GM18507 (cell line): ENCODE measurements around the gene SLC12A8.

Experiments
- DNase-seq: peaks from one replicate; pipeline ENCODE4 v3.0.0; 2011; ENCODE audit warnings: low read depth; ENCODE audit not compliant: insufficient read length; ENCODE audit errors: extremely low spot score
- FAIRE-seq: peaks from 2 replicates; lab custom pipeline; 2011; peaks lifted over from hg19 to GRCh38; lab: Jason Lieb, UNC

Gene SLC12A8

DNA sequence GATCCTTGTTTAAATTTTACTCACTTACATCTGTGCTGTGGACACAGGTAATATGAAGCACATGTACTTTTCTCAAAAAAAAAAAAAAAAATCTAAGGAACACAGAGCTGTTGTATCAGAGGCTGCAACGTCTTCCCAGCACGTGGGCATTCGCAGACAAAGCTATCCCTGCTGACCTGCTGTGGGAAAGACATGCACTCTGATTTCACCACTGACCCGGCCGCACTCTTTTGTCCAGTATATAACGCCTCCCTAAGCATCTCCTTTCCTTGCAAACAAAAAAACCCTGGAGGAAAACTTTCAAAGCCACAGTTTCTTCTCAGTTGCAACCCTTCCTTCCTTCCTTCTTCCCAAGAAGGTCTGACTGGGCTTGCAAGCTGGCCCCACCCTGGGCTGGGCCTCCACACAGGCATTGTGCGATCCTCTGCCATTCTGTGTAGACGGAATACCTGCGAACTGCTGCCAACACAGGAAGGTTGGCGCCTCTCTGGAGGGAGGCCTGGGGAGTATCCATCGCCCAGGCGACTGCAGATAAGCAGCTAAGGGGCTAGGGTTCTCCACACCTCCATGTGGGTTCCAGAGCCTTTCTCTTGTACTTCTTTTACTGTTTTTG is 50.8 kb downstream of the SLC12A8 start:
- no peak for FAIRE-seq
- DNase-seq = no peak

DNA sequence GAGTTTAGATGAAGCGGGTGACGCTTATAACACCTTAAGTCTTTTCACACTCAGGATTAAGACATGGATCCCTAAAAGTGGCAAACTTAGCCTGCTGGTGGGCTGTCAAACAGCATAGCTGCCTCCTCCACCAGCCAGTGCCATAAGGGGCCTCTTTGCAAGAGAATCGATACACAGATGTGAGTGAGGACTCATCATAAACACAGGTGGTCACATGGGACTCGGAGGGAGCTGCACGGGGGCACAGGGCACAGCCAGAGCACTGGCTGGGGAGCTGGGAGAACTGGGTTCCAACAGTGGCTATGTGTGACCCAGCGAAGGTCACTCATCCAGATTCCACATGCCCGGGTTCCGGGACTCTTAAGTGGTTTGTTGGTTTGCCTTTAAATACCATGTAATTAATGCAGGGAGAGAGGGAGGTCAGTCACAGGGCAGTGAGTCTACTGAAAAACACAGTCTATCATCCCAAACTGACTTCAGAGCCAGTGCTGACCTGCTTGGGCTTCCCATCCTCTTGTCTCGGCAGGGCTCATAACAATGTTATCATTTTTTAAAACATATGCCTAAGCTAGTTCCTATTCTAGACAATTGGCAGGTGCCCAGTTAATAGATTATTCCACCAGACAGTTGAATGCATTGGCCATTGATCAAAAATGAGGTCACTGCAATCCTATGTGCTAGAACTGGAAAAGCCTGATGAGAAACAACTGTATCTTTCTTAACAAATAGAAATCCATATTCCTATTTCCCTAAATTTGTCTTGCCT is 51.8 kb downstream of the SLC12A8 start:
- FAIRE-seq (no peak), DNase-seq (no peak)

DNA sequence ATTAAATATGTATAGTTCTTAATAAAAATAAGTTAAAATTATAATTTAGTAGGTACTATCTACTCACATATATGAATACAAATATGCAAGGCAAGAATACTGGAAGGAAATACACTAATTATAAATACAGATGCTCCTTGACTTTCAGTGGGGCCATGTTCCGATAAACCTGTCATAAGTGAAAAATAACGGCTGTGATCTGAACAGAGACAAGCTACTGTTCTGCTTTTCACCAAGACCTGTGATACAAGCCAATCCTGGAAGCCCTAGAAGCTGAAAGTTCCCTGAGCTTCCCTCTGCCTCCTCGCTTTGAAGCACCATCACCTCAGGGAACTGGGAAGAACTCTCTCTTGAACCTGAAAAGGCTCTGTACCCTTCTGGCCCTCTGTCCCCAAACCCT is 55.4 kb downstream of the SLC12A8 start:
- FAIRE-seq = no peak

DNA sequence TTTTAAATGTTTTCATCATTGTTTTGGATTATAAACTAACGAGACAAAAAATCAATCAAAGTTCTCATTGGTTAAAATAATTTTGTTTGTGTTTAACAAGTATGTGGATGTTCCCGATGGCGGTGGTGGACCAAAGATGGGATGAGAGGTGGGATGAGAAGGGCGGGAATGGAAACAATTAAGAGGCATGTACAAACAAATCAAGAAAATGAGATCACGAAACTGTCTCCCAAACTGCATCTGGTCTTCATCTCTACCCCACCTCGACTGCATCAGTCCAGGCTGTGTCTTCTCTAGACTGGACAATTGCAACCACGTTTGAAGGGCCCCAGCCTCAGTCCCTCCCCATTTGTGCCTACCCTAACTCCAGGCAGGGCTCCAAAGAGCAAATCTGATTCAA is 56.1 kb downstream of the SLC12A8 start:
- DNase-seq = no peak
- FAIRE-seq = no peak

More for the DNA sequence above, 55.4 kb downstream of the SLC12A8 start:
- no peak for DNase-seq

DNA sequence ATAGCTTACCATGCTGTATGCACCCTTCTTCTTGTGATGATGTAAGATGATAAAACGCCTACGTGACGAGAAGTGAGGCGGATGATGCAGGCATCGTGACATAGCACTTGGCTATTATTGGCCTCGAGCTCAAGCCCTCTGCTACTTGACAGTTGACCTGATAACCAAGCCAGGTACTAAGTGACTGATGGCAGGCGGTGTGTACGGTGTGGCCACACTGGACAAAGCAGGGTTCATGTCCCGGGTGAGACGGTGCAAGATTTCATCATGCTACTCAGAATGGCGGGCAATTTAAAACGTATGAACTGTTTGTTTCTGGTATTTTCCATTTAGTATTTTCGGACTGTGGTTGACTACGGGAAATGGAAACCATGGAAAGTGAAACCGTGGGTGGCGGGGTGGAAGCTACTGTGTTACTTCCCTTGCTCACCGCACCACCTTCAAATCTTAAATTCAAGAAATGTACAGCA is 57.7 kb downstream of the SLC12A8 start:
- peak; percentile 54 for FAIRE-seq

DNA sequence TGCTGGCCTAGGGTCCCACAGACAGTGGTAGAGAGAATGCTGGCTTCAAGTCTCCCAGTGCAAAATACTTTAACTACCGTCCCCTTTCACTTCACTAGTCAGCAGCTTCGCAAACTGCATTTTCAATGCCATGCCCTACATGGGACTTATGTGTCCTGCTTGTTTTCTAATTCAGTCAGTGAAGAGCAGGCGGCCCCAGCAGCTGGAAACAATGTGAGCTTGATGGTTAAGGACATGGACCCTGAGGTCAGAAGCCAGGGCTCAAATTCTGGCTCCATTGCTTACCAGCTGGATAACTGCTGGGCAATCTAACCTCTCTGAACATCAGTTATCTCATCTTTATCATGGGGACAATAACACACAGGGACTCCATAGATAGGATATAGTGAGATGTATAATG is 58.4 kb downstream of the SLC12A8 start:
- FAIRE-seq (no peak), DNase-seq (no peak)

More for the DNA sequence above, 57.7 kb downstream of the SLC12A8 start:
- DNase-seq = no peak

DNA sequence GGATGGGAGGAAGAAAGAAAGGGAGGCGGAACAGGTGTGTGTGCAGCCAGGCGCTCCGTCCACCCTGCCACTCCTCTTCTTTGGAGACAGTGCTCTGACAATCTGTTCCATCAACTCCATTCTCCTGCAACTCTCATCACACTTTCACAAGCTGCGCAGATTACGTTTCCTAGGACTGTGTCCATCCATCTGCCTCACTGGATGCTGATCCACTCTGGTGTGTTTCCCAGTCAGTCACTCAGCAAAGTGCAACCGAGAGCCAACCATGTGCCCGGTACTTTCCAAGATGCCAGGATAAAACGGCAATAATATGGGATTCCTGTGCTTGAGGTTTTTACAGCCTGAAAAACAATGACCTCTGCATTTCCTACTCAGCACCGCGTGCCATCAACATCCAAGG is 59.6 kb downstream of the SLC12A8 start:
- FAIRE-seq = no peak
- no peak for DNase-seq

DNA sequence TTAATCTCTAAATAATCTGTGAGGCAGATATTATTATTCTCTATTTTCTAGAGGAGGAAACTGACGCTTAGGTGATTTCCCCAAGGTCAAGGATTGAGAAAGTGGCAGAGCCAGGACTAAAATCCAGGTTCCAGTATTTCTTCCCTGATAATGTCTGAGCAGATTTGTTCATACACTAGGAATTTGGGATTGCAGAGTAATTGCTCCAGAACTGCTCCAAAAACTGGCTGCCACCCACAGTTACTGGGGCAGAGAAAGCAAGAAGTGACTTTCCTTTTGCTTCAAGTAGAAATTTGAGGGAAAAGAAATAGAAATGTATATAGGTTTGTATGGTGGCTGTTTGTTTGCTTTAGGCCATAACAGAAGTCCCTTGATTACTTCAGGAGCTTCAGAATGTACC is 60.6 kb downstream of the SLC12A8 start:
- DNase-seq = no peak
- no peak for FAIRE-seq

DNA sequence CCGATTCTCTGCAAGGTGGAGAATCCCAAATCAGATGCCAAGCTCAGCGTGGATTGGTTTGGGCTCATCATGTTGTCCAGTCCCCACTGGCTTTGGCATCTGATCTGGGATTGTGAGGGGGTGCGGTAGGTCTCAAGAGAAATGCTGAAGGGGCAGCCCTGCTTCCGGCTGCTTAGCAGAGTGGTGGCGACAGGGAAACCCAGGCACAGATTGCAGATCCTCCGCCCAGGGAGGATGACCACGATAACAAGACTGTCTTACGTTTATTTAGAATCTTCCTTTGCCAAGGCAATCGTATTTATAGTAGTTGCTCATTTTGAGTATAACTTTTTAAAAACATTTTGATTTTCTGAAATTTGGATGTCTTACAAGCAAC is 61.1 kb downstream of the SLC12A8 start:
- no peak for FAIRE-seq
- DNase-seq = no peak

DNA sequence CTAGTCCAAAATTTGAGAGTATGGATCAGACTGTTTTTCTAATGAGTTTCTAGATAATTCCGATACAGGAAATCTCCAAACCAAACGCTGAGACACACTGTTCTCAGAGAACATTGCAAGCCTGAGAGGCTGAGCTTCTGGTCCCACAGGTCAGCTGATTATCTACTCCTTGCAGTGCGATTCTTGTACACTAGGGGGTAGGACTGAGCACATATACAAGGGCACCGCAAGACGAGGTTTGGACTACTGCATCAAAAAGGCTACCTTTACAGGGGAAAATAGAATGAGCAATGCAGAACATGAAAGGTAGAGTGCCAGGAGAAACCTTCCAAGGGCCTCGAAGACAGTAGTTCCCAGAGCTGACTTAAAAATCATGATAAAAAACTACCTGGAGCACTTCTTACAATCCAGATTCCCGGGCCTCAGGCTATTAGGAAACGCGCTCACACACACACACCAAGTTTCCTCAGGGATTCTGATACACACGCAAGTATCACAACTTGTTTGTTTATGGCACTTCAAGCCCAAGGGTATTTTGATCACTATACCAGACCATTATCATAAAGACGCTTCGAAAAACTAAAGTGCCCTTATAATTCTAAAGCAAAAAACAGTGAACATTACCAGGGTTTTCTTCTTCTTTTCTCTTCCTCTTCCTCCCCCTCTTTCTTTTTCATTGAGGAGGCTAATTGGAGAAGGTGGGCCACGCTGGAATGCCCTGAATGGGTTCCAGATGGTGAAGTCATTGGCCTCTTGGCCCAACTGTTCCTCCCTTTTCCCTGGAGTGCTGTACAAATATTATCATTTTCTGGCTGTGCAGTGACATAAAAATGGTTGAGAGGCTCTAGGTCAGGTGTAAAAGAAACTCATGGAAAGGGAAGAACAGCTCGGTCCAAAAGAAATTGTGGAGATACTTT is 61.8 kb downstream of the SLC12A8 start:
- peak; percentile 72 for FAIRE-seq
- DNase-seq = no peak

DNA sequence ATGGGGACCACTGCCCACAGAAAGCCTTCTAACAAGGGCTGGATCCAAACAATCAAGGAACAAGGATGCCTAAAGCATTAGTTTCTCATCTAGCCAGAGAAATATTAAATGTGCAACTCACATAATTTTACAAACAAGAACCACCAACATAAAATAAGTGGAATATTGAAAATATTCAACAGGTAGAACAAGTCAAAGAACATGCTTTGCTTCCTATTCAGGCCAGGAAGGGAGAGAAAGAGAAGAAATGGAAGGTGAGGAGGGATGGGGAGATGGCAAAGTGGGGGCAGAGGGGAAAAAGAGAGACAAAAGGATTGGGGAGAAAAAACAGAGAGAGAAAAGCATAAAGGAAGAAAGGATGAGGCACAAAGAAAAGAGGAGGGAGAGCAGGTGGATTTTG is 63.1 kb downstream of the SLC12A8 start:
- DNase-seq (no peak), FAIRE-seq (no peak)

DNA sequence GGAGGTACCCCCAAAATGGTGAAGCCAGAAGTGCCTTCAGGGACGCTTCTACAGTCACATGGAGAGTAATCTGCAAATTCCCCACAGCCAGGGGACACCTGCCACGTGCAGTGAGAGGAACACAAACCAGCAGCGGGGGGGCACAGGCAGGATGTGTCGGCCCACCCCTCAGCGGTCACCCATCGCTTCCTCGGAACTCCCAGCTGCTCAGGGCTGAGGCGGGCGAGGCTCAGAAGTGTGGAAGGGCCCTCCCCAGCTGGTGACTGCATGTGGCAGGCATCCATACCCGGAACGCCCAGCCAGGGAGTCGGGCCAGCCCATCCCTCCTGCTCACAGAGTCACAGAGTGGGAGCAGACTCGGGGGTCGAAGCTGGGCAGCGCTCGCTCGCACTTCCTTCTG is 63.7 kb downstream of the SLC12A8 start:
- DNase-seq = no peak
- no peak for FAIRE-seq

DNA sequence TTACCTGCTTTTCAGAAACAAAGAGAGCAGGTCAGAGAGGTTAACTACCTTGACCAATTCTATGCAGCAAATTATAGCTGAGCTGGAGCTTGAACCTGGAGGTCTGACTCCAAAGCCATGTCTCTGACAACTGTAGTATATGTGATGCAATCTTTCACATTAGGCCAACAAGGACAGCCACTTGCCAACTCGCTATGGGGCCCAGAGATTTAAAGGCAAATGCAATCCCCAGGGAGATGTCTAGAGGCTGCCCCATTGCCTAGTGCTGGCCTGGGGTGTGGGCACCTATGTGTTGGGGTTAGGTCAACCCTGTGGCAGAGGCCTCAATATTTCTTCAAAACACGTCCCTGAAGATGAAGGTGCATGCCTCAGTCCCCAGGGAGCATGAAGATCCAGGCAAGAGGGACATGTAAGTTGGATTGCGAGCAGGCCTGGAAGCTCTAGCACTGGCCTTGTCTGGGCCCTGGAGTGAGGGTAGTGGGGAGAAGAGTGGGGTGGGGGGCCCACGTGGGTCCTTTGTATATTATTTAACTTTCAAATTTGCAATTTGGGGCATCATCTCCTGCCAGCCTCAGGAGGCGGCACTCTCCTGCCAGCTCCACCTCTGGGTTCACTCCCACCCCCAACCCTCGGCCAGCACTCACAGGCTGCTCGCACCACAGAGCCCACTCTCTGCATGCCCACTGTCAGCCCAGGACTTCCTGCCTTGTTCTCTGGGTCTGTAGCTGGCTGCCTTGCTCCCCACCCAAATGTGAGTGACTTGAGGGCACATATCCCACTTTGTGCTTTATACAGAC is 64.3 kb downstream of the SLC12A8 start:
- DNase-seq = no peak
- no peak for FAIRE-seq

DNA sequence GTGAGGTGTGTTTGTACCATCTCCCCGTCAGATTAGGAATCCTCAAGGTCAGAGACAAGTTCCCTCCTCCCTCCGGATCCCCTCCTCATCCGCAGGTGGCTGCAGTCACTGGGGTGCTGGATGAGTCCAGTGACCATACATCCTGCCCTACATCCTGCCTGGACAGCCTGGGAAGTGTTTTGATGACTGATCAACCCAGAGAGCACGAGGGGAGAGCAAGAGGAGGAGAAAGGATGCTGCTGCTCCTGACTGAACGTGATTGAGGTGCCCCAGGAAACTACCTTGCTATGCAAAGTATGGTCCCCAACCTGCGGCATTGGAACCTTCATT is 65.1 kb downstream of the SLC12A8 start:
- DNase-seq (no peak), FAIRE-seq (peak; percentile 49)

DNA sequence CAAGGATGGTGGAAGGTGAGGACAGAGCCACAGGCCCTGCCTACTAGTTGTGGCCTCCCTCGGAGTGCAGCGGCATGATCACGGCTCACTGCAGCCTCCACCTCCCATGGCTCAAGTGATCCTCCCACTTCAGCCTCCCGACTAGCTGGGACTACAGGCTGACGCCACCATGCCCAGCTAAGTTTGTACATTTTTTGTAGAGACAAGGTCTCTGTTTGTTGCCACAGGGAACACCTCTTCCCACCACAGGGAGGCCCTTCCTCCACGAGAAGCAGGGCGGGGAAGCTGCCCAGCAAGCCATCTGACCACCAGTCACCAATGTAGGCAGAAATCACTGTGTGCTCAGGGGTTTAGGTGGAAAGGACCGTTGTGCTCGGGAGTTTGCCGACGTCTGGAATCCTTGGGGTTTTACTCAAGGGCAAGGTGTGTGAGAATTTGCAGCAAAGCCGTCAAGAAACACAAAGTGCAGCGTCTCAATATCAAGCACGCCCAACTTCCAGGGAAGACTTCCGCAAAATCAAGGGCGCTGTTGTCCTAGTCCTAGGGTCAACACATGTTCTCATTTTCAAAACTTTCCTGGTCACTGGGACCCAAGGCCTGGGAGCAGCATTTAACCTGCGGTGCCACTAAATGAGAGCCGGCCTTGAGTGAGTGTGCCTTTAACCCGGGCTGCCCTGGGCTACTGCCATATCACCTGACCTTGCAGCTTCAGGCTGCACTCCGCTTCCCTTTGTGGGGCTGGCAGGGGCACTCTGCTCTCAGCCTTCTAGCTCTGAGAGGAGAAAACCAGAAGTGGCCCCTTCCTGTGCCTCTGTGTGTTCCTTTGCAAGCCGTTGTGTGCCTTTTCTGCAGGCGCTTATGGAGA is 65.7 kb downstream of the SLC12A8 start:
- DNase-seq (no peak), FAIRE-seq (no peak)

DNA sequence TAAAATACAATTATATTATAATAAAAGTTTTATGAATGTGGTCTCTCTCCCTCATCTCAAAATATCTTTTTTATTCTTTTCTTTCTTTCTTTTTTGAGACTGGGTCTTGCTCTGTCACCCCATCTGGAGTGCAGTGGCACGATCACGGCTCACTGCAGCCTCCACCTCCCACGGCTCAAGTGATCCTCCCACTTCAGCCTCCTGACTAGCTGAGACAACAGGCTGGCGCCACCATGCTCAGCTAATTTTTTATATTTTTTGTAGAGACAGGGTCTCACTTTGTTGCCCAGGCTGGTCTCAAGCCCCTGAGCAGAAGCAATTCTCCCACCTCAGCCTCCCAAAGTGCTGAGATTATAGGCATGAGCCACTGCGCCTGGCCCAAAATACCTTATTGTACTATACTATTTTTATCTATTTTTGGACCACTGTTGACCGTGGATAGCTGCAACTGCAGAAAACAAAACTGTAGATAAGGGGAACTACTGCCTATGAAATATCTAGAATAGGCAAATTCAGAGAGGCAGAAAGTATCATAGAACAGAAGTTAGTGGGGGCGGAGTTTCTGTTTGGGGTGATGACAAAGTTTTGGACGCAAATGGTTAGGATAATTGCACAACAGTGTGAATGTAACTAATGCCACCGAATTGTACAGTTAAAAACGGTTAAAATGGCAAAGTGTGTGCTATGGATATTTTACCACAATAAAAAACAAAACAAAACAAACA is 66.6 kb downstream of the SLC12A8 start:
- DNase-seq = no peak

DNA sequence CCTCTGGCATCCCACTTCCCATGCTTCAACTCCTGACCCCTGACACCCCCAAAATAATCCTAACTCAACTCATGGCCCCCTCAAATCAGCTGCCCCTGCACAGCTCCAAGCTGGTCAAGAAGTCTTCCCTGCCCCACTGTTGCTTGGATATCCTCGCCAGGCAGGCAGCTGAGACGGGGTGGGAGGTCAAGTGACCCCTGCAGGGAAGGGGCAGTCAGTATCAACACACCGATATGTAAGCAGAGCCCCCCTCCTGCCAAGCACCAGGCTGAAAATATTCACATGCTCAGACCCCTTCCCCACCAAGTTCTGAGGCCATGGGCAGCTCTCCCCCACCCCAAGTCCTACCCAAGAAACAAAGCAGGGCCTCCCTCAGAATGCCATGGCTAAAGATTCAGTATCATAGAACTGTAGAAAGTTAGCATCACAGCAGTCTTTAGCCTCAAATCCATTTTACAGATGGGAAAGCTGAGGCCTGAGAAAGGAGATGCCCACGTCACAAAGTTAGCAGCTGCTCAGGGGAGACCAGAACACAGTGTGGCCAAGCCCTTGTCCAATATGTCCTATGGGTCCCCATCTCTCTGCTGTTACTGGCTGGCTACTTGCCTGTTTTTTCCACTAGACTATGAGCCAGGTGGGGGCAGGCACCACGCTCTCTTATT is 67.8 kb downstream of the SLC12A8 start:
- FAIRE-seq = no peak
- DNase-seq = no peak

More for the DNA sequence above, 66.6 kb downstream of the SLC12A8 start:
- peak; percentile 75 for FAIRE-seq
